SK-N-MC (cell line): Measurements from ENCODE around the gene APH1B.
A peak's percentile ranks its signal among the peaks of the same experiment; 100 is the strongest.

Experiments used
- DNase-seq: peaks from one replicate; pipeline ENCODE4 v3.0.0-alpha.2; 2011; ENCODE audit warnings: low read depth, low spot score
- H3K27ac ChIP-seq: fragments of 200-600 bp; sonication (generic); 2 replicates; pipeline ENCODE4 v1.5.1; 2016; ENCODE audit warnings: mixed run types
- H3K36me3 ChIP-seq: fragments of 200-600 bp; sonication (generic); 2 replicates; pipeline ENCODE4 v1.6.1; 2017; ENCODE audit warnings: antibody characterized with exemption, low read length, mixed read lengths; ENCODE audit not compliant: insufficient read depth
- H3K4me3 ChIP-seq: fragments of 200-600 bp; sonication (generic); 2 replicates; pipeline ENCODE4 v1.5.1; 2016
- H3K9ac ChIP-seq: fragments of 200-600 bp; sonication (generic); 2 replicates; pipeline ENCODE4 v1.8.0; 2017; ENCODE audit warnings: mixed run types, mixed read lengths; ENCODE audit not compliant: insufficient read length
- H3K9me3 ChIP-seq: fragments of 200-600 bp; sonication (generic); 2 replicates; pipeline ENCODE4 v1.6.1; 2017; ENCODE audit warnings: low read depth, mild to moderate bottlenecking, antibody characterized with exemption, low read length, moderate library complexity, mixed read lengths
- EZH2 ChIP-seq: fragments of 200-600 bp; sonication (generic); IDR thresholded peaks from one replicate; pipeline ENCODE4 v1.6.1; 2017; ENCODE audit warnings: antibody characterized with exemption
- FOXP2 ChIP-seq: optimal IDR thresholded peaks from 2 replicates; pipeline ENCODE3; 2011; ENCODE audit warnings: mild to moderate bottlenecking, moderate library complexity; ENCODE audit not compliant: insufficient read depth; ENCODE audit errors: extremely low read length, control extremely low read depth
- POLR2AphosphoS5 ChIP-seq: IDR thresholded peaks from 2 replicates; pipeline ENCODE4 v1.6.1; 2012; ENCODE audit warnings: mild to moderate bottlenecking, low read depth, low read length, borderline replicate concordance

Gene APH1B

GRCh38 chr15:63244976-63245645, 32.3 kb upstream of the APH1B start:
- no peak for TF ChIP-seq FOXP2
- TF ChIP-seq POLR2AphosphoS5: no peak
- TF ChIP-seq EZH2: no peak
- peak overlapping the region; percentile 1; the same call in 1 of the 2 replicates for H3K4me3 ChIP-seq
- no peak overlapping the region for H3K9ac ChIP-seq
- peaks cover 5% of the 10 kb centered on the region; the same call in 1 of the 2 replicates for H3K36me3 ChIP-seq
- H3K9me3 ChIP-seq: no peaks in the 10 kb centered on the region
- DNase-seq: no peak
- peak overlapping the region; percentile 72 for H3K27ac ChIP-seq

DNA sequence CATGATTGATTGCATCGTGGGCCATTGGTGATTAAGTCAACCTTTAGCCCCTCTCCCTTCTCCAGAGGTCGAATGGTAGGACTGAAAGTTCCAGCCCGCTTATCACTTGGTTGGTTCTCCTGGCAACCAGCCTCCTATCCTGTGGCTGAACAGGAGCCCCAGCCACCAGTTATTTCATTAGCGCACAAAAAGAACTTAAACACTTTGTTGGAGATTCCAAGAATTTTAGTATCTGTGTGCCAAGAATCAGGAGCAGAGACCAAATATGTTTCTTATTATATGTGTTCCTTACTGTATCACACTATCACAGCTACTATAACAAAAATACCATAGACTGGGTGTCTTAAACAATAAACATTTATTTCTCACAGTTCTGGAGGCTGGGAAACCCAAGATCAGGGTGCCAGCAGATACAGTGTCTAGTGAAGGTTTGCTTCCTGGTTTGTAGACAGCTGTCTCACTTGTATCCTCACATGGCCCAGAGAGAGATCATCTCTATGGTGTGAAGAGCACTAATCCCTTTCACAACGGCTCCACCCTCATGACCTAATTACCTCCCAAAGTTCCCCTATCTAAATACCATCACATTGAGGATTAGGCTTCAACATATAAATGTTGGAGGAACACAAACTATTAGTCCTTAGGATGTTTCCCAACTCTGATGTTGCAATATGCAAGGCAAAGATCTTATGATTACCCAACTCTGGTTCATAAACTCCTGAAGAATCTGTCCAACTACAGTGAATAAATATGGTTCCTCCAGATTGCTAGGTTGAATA, 30.5 kb upstream of the APH1B start:
- peak; percentile 75 for DNase-seq

GRCh38 chr15:63250312-63250965, 27.0 kb upstream of the APH1B start:
- Histone ChIP-seq H3K27ac (no peak overlapping the region), H3K9ac (no peak overlapping the region), H3K36me3 (peaks cover 5% of the 10 kb centered on the region; the same call in 1 of the 2 replicates), H3K9me3 (no peaks in the 10 kb centered on the region), H3K4me3 (no peak overlapping the region)
- DNase-seq: no peak
- TF ChIP-seq FOXP2 (no peak), POLR2AphosphoS5 (no peak), EZH2 (no peak)

More for the DNA sequence above, 30.5 kb upstream of the APH1B start:
- Histone ChIP-seq H3K27ac (peak overlapping the region; percentile 23), H3K4me3 (0 out of 2 replicates have a peak overlapping the region, but pooled peaks have one; percentile 18), H3K9ac (no peak overlapping the region), H3K9me3 (no peaks in the 10 kb centered on the region), H3K36me3 (peaks cover 5% of the 10 kb centered on the region; the same call in 1 of the 2 replicates)
- TF ChIP-seq POLR2AphosphoS5: no peak
- TF ChIP-seq FOXP2: no peak
- TF ChIP-seq EZH2: no peak

- Histone ChIP-seq H3K4me3 (no peak overlapping the region), H3K27ac (no peak overlapping the region), H3K36me3 (peaks cover under 1% of the 10 kb centered on the region; the same call in 1 of the 2 replicates), H3K9ac (no peak overlapping the region), H3K9me3 (no peaks in the 10 kb centered on the region)
- TF ChIP-seq FOXP2 (no peak), POLR2AphosphoS5 (no peak), EZH2 (no peak)
- DNase-seq: no peak
These were observed 25.7 kb upstream of the APH1B start for GRCh38 chr15:63251701-63252100.

GRCh38 chr15:63252292-63252691, 25.1 kb upstream of the APH1B start:
- no peak for DNase-seq
- no peaks in the 10 kb centered on the region for H3K36me3 ChIP-seq
- H3K27ac ChIP-seq: no peak overlapping the region
- H3K4me3 ChIP-seq: no peak overlapping the region
- no peaks in the 10 kb centered on the region for H3K9me3 ChIP-seq
- no peak overlapping the region for H3K9ac ChIP-seq
- TF ChIP-seq EZH2 (no peak), POLR2AphosphoS5 (no peak), FOXP2 (no peak)

GRCh38 chr15:63254991-63255390, 22.4 kb upstream of the APH1B start:
- no peak for DNase-seq

GRCh38 chr15:63255489-63255990, 21.9 kb upstream of the APH1B start:
- no peak for DNase-seq
- H3K9me3 ChIP-seq: no peaks in the 10 kb centered on the region
- peak overlapping the region; percentile 54 for H3K9ac ChIP-seq
- H3K4me3 ChIP-seq: peak overlapping the region; percentile 65
- no peak for TF ChIP-seq FOXP2
- peak overlapping the region; percentile 97 for H3K27ac ChIP-seq
- H3K36me3 ChIP-seq: peaks cover 10% of the 10 kb centered on the region; the same call in 1 of the 2 replicates

More at GRCh38 chr15:63254991-63255390, 22.4 kb upstream of the APH1B start:
- Histone ChIP-seq H3K4me3 (no peak overlapping the region), H3K9ac (no peak overlapping the region), H3K36me3 (peaks cover 10% of the 10 kb centered on the region; the same call in 1 of the 2 replicates), H3K27ac (peak overlapping the region; percentile 97), H3K9me3 (no peaks in the 10 kb centered on the region)
- TF ChIP-seq POLR2AphosphoS5 (no peak), FOXP2 (no peak), EZH2 (no peak)

GRCh38 chr15:63256433-63257274, 20.8 kb upstream of the APH1B start:
- H3K36me3 ChIP-seq: peaks cover 10% of the 10 kb centered on the region; the same call in 1 of the 2 replicates
- peak overlapping the region; percentile 54 for H3K9ac ChIP-seq
- H3K27ac ChIP-seq: peak overlapping the region; percentile 97
- H3K9me3 ChIP-seq: no peaks in the 10 kb centered on the region
- DNase-seq: peak; percentile 75
- no peak for TF ChIP-seq POLR2AphosphoS5
- no peak for TF ChIP-seq FOXP2
- TF ChIP-seq EZH2: no peak
- peak overlapping the region; percentile 65 for H3K4me3 ChIP-seq
